ENCODE measurements around the gene ABI2.
A peak's percentile ranks its signal among the peaks of the same experiment; 100 is the strongest.
"Not testable (repeated sequence)": the region's sequence is repeated elsewhere in the genome, so short reads cannot be mapped to it uniquely, and the experiment has no call there.

ABI2 gene

GRCh38 chr2:203413796-203414195, 85.6 kb downstream of the ABI2 start:
- peaks cover 0 to 5% (median 5%) of the 10 kb centered on the region in 5 experiments for H3K9me3 ChIP-seq (ENCODE audit: control extremely low read depth in 1 of 5, control insufficient read depth in 4 of 5, insufficient read depth in 2 of 5, low read depth in 1 of 5, low read length in 4 of 5)
- DNase-seq = peak in 2 of 3 donors; percentile 2 to 13
- ChIA-PET POLR2A (interaction anchor here (0.7 kb wide), 1 partner anchor 122 kb away, joined by 3 read pairs; no protein-coding TSS in a partner anchor), CTCF (no interaction called here)
- peaks cover 6 to 47% (median 23%) of the 10 kb centered on the region in 4 experiments for H3K36me3 ChIP-seq (ENCODE audit: control insufficient read depth in 4 of 4, insufficient read depth in 4 of 4, low read length in 3 of 4)
- H3K27ac ChIP-seq (ENCODE audit: insufficient read depth in 1 of 2, low read depth in 1 of 2, low read length in 2 of 2, poor library complexity in 1 of 2, severe bottlenecking in 2 of 2) = no peak overlapping the region
- peaks cover 0 to 5% (median 0%) of the 10 kb centered on the region in 4 experiments for H3K4me1 ChIP-seq (ENCODE audit: control extremely low read depth in 1 of 4, control insufficient read depth in 4 of 4, insufficient read depth in 4 of 4, low read length in 3 of 4)
- H3K27me3 ChIP-seq (replicated peaks in 2 of 5; ENCODE audit: control insufficient read depth in 4 of 5, insufficient read depth in 5 of 5, low read length in 4 of 5) = no peaks in the 10 kb centered on the region
- H3K4me3 ChIP-seq (ENCODE audit: control insufficient read depth in 1 of 7, extremely low read depth in 1 of 7, insufficient read depth in 4 of 7, low read depth in 2 of 7, low read length in 6 of 7) = no peak overlapping the region

DNA sequence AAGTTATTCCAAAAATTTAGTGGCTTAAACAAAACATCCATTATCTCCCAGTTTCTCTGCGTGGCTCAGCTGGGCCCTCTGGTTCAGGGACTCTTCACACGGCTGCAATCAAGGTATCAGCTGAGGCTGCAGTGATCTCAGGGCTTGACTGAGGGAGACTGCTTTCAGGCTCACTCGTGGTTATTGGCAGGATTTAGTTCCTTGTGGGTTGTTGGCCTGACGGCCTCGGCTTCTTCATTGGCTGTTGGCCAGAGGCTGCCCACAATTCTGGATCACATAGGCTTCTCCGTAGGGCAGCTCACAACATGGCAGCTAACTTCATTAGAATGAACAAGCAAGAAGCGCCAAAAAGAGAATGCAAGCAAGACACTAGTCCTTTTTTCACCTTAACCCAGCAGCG, 90.1 kb downstream of the ABI2 start:
- H3K27ac ChIP-seq (ENCODE audit: insufficient read depth in 1 of 2, low read depth in 1 of 2, low read length in 2 of 2, poor library complexity in 1 of 2, severe bottlenecking in 2 of 2) = no peak overlapping the region
- peaks cover 0 to 6% (median 5%) of the 10 kb centered on the region in 5 experiments for H3K9me3 ChIP-seq (ENCODE audit: control extremely low read depth in 1 of 5, control insufficient read depth in 4 of 5, insufficient read depth in 2 of 5, low read depth in 1 of 5, low read length in 4 of 5)
- no peaks in the 10 kb centered on the region for H3K27me3 ChIP-seq (replicated peaks in 2 of 5; ENCODE audit: control insufficient read depth in 4 of 5, insufficient read depth in 5 of 5, low read length in 4 of 5)
- CTCF ChIA-PET = interaction anchor here (1.2 kb wide), 1 partner anchor 10 kb away, joined by 3 read pairs; no protein-coding TSS in a partner anchor
- 84% methylated on average over 6 of the region's 8 CpGs for WGBS (ENCODE audit: insufficient coverage)
- POLR2A ChIA-PET = interaction anchor here (0.6 kb wide), 1 partner anchor 11 kb away, joined by 4 read pairs; no protein-coding TSS in a partner anchor
- no peak overlapping the region for H3K4me3 ChIP-seq (ENCODE audit: control insufficient read depth in 1 of 7, extremely low read depth in 1 of 7, insufficient read depth in 4 of 7, low read depth in 2 of 7, low read length in 6 of 7)
- peaks cover 0 to 5% (median 0%) of the 10 kb centered on the region in 4 experiments for H3K4me1 ChIP-seq (ENCODE audit: control extremely low read depth in 1 of 4, control insufficient read depth in 4 of 4, insufficient read depth in 4 of 4, low read length in 3 of 4)
- H3K36me3 ChIP-seq (ENCODE audit: control insufficient read depth in 4 of 4, insufficient read depth in 4 of 4, low read length in 3 of 4) = peaks cover 0 to 36% (median 24%) of the 10 kb centered on the region in 4 experiments
- no peak for DNase-seq

- CTCF ChIA-PET = interaction anchor here (1.0 to 1.4 kb wide), 2 partner anchors 25 to 29 kb away, joined by 3 read pairs; no protein-coding TSS in a partner anchor
- no peak overlapping the region for H3K27ac ChIP-seq (ENCODE audit: insufficient read depth in 1 of 2, low read depth in 1 of 2, low read length in 2 of 2, poor library complexity in 1 of 2, severe bottlenecking in 2 of 2)
- DNase-seq = no peak
Measured at GRCh38 chr2:203427061-203427460, 98.9 kb downstream of the ABI2 start.

GRCh38 chr2:203429643-203430042, 101.4 kb downstream of the ABI2 start:
- H3K4me1 ChIP-seq (ENCODE audit: control extremely low read depth in 1 of 4, control insufficient read depth in 4 of 4, insufficient read depth in 4 of 4, low read length in 3 of 4); H3K27ac ChIP-seq (ENCODE audit: insufficient read depth in 1 of 2, low read depth in 1 of 2, low read length in 2 of 2, poor library complexity in 1 of 2, severe bottlenecking in 2 of 2); H3K4me3 ChIP-seq (ENCODE audit: control insufficient read depth in 1 of 7, extremely low read depth in 1 of 7, insufficient read depth in 4 of 7, low read depth in 2 of 7, low read length in 6 of 7); POLR2A ChIA-PET; H3K9me3 ChIP-seq (ENCODE audit: control extremely low read depth in 1 of 5, control insufficient read depth in 4 of 5, insufficient read depth in 2 of 5, low read depth in 1 of 5, low read length in 4 of 5); DNase-seq; H3K27me3 ChIP-seq (replicated peaks in 2 of 5; ENCODE audit: control insufficient read depth in 4 of 5, insufficient read depth in 5 of 5, low read length in 4 of 5): not testable (repeated sequence)
- H3K36me3 ChIP-seq (ENCODE audit: control insufficient read depth in 4 of 4, insufficient read depth in 4 of 4, low read length in 3 of 4) = peaks cover 5 to 19% (median 10%) of the 10 kb centered on the region in 4 experiments
- CTCF ChIA-PET = interaction anchor here (1.4 kb wide), 1 partner anchor 24 kb away, joined by 5 read pairs; no protein-coding TSS in a partner anchor
- WGBS (ENCODE audit: insufficient coverage) = 100% methylated on average over 2 of the region's 4 CpGs

More at GRCh38 chr2:203427061-203427460, 98.9 kb downstream of the ABI2 start:
- H3K4me1 ChIP-seq (ENCODE audit: control extremely low read depth in 1 of 4, control insufficient read depth in 4 of 4, insufficient read depth in 4 of 4, low read length in 3 of 4) = no peaks in the 10 kb centered on the region
- H3K4me3 ChIP-seq (ENCODE audit: control insufficient read depth in 1 of 7, extremely low read depth in 1 of 7, insufficient read depth in 4 of 7, low read depth in 2 of 7, low read length in 6 of 7) = no peak overlapping the region
- peaks cover 5 to 29% (median 13%) of the 10 kb centered on the region in 4 experiments for H3K36me3 ChIP-seq (ENCODE audit: control insufficient read depth in 4 of 4, insufficient read depth in 4 of 4, low read length in 3 of 4)
- no peaks in the 10 kb centered on the region for H3K27me3 ChIP-seq (replicated peaks in 2 of 5; ENCODE audit: control insufficient read depth in 4 of 5, insufficient read depth in 5 of 5, low read length in 4 of 5)
- H3K9me3 ChIP-seq (ENCODE audit: control extremely low read depth in 1 of 5, control insufficient read depth in 4 of 5, insufficient read depth in 2 of 5, low read depth in 1 of 5, low read length in 4 of 5) = no peaks in the 10 kb centered on the region
- POLR2A ChIA-PET = no interaction called here
- 85% methylated on average over 2 of the region's 2 CpGs for WGBS (ENCODE audit: insufficient coverage)

- WGBS (ENCODE audit: insufficient coverage) = no CpG with 5 or more reads among the region's 5 CpGs
- H3K4me1 ChIP-seq (ENCODE audit: control extremely low read depth in 1 of 4, control insufficient read depth in 4 of 4, insufficient read depth in 4 of 4, low read length in 3 of 4) = peaks cover 0 to 2% (median 0%) of the 10 kb centered on the region in 4 experiments
- POLR2A ChIA-PET = interaction anchor here (0.6 kb wide), 1 partner anchor 21 kb away, joined by 3 read pairs; no protein-coding TSS in a partner anchor
- H3K4me3 ChIP-seq (ENCODE audit: control insufficient read depth in 1 of 7, extremely low read depth in 1 of 7, insufficient read depth in 4 of 7, low read depth in 2 of 7, low read length in 6 of 7) = no peak overlapping the region
- no peak for DNase-seq
- no peaks in the 10 kb centered on the region for H3K9me3 ChIP-seq (ENCODE audit: control extremely low read depth in 1 of 5, control insufficient read depth in 4 of 5, insufficient read depth in 2 of 5, low read depth in 1 of 5, low read length in 4 of 5)
- H3K27ac ChIP-seq (ENCODE audit: insufficient read depth in 1 of 2, low read depth in 1 of 2, low read length in 2 of 2, poor library complexity in 1 of 2, severe bottlenecking in 2 of 2) = no peak overlapping the region
- peaks cover 5 to 19% (median 10%) of the 10 kb centered on the region in 4 experiments for H3K36me3 ChIP-seq (ENCODE audit: control insufficient read depth in 4 of 4, insufficient read depth in 4 of 4, low read length in 3 of 4)
- CTCF ChIA-PET = interaction anchor here (1.2 kb wide), 1 partner anchor 205 kb away, joined by 3 read pairs; no protein-coding TSS in a partner anchor
- H3K27me3 ChIP-seq (replicated peaks in 2 of 5; ENCODE audit: control insufficient read depth in 4 of 5, insufficient read depth in 5 of 5, low read length in 4 of 5) = no peaks in the 10 kb centered on the region
Measured at GRCh38 chr2:203431391-203432185, 103.4 kb downstream of the ABI2 start.

- ChIA-PET CTCF (no interaction called here), POLR2A (no interaction called here)
- H3K9me3 ChIP-seq (ENCODE audit: control extremely low read depth in 1 of 5, control insufficient read depth in 4 of 5, insufficient read depth in 2 of 5, low read depth in 1 of 5, low read length in 4 of 5) = no peaks in the 10 kb centered on the region
- peaks cover 0 to 11% (median 5%) of the 10 kb centered on the region in 4 experiments for H3K36me3 ChIP-seq (ENCODE audit: control insufficient read depth in 4 of 4, insufficient read depth in 4 of 4, low read length in 3 of 4)
- DNase-seq = peak in 2 of 3 donors; percentile 3 to 13
- peaks cover 0 to 2% (median 0%) of the 10 kb centered on the region in 4 experiments for H3K4me1 ChIP-seq (ENCODE audit: control extremely low read depth in 1 of 4, control insufficient read depth in 4 of 4, insufficient read depth in 4 of 4, low read length in 3 of 4)
- H3K4me3 ChIP-seq (ENCODE audit: control insufficient read depth in 1 of 7, extremely low read depth in 1 of 7, insufficient read depth in 4 of 7, low read depth in 2 of 7, low read length in 6 of 7) = no peak overlapping the region
- 75% methylated on average over 3 of the region's 6 CpGs for WGBS (ENCODE audit: insufficient coverage)
- H3K27me3 ChIP-seq (replicated peaks in 2 of 5; ENCODE audit: control insufficient read depth in 4 of 5, insufficient read depth in 5 of 5, low read length in 4 of 5) = no peaks in the 10 kb centered on the region
- H3K27ac ChIP-seq (ENCODE audit: insufficient read depth in 1 of 2, low read depth in 1 of 2, low read length in 2 of 2, poor library complexity in 1 of 2, severe bottlenecking in 2 of 2) = no peak overlapping the region
Measured at GRCh38 chr2:203432811-203433210, 104.6 kb downstream of the ABI2 start.

DNA sequence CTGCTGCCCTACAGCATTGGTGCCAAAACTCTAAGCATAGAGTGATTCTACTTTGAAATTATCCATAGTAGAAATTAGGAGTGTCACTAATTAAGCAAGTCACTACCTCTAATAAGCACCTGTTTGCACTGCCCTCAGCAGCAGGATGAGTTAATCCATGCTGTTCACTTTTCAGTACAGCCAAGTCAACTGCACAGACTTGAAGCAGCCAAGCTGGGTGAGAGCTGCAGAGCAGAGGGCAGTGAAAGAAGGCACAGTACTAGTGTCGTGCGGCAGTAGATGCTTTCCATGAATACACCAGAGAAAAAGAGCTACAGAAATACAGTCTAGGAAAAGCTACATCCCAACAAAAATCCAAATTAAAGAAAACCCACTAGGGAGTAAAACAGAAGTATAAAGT, 108.3 kb downstream of the ABI2 start:
- no peak overlapping the region for H3K4me3 ChIP-seq (ENCODE audit: control insufficient read depth in 1 of 7, extremely low read depth in 1 of 7, insufficient read depth in 4 of 7, low read depth in 2 of 7, low read length in 6 of 7)
- CTCF ChIA-PET = no interaction called here
- 100% methylated on average over 1 of the region's 2 CpGs for WGBS (ENCODE audit: insufficient coverage)
- H3K36me3 ChIP-seq (ENCODE audit: control insufficient read depth in 4 of 4, insufficient read depth in 4 of 4, low read length in 3 of 4) = no peaks in the 10 kb centered on the region
- H3K4me1 ChIP-seq (ENCODE audit: control extremely low read depth in 1 of 4, control insufficient read depth in 4 of 4, insufficient read depth in 4 of 4, low read length in 3 of 4) = peaks cover 0 to 2% (median 0%) of the 10 kb centered on the region in 4 experiments
- no peaks in the 10 kb centered on the region for H3K27me3 ChIP-seq (replicated peaks in 2 of 5; ENCODE audit: control insufficient read depth in 4 of 5, insufficient read depth in 5 of 5, low read length in 4 of 5)
- DNase-seq = no peak
- no peaks in the 10 kb centered on the region for H3K9me3 ChIP-seq (ENCODE audit: control extremely low read depth in 1 of 5, control insufficient read depth in 4 of 5, insufficient read depth in 2 of 5, low read depth in 1 of 5, low read length in 4 of 5)
- no peak overlapping the region for H3K27ac ChIP-seq (ENCODE audit: insufficient read depth in 1 of 2, low read depth in 1 of 2, low read length in 2 of 2, poor library complexity in 1 of 2, severe bottlenecking in 2 of 2)
- POLR2A ChIA-PET = interaction anchor here (0.6 kb wide), 1 partner anchor 145 kb away, joined by 7 read pairs; no protein-coding TSS in a partner anchor

All from common myeloid progenitor, CD34-positive (primary cell).